NCI-H1417 (cell line): ENCODE data around the gene ILK.

ENCODE experiments used
- DNase-seq, 3 experiments: peaks; one replicate each; lab custom pipeline; 2025; lab: John Stamatoyannopoulos, UW

ILK gene

DNA sequence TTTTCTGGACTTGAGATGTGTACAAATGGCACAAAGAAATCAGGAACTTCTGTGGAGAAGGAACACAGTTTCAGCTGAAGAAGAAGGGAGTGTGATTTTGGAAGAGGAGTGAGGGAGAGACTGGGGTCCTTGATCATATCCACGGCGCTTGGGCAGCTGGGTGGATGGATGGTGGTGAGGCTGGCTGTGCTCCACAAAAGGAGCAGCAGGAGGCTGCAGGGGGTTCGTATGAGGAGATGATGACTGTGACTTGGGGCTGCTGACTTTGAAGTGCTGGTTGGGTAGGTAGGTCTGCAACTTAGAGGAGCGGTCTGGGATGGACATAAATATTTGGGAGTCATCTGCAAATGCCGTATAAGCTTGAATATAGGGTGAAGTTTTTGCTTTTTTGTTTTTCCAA is 53.4 kb downstream of the ILK start:
- no peak for DNase-seq

DNA sequence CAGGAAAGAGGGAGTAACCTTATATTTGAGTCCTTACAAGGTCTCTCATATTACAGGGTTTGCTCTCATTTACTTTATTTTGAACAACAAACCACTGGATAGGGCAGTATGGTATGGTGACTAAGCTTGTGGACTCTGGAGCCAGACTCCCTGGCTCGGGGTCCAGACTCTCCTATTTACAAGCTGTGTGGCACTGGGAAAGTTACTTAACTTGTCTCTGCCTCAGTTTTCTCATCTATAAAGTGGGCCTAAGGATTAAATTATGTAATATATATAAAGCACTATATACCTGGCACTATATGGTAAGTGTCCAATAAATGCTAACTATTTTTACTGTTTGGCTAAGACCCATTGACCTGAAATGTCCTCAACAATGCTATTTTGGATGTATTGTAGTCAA is 53.8 kb downstream of the ILK start:
- DNase-seq, result no peak

DNA sequence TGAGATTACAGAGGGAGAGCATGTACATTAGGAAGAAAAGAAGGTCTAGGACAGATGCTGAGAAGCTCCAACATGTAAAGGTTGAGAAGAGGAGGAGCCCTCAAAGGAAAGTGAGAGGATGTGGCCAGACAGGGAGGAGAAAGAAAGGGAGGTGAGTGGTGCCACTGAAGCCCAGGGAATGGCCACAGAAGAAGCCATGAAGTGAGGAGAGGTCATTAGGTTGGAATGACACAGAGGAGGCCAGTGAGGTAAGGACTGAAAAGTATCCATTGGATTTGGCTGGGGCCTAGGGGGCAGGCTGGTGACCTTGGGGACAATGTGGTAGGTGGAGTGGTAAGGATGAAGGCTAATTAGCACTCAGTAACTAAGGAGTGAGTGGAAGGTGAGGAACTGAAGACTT is 55.1 kb downstream of the ILK start:
- DNase-seq, result no peak
